AG10803 (cell line): ENCODE data around the gene ZNF8.
"Not testable (repeated sequence)": the region's sequence is repeated elsewhere in the genome, so short reads cannot be mapped to it uniquely, and the experiment has no call there.

Experiments
- DNase-seq: peaks from one replicate; pipeline ENCODE4 v3.0.0; 2010; ENCODE audit warnings: low read depth
- H3K4me3 ChIP-seq: 2 replicates; pipeline ENCODE4 v1.5.1; 2011; ENCODE audit warnings: mild to moderate bottlenecking, low read length, control low read depth
- CTCF ChIP-seq: conservative IDR thresholded peaks from 2 replicates; pipeline ENCODE4 v1.5.1; 2011; ENCODE audit warnings: mild to moderate bottlenecking, low read length, control low read depth, inconsistent platforms

Gene ZNF8

GRCh38 chr19:58278541-58279041 is at the start of gene ZNF8:
ZNF8 (plus strand) TSS chr19:58278955; CDS start chr19:58279082, 127 bp downstream.
- DNase-seq: peak; percentile 96
- H3K4me3 ChIP-seq: peak within 1 kb of the TSS; percentile 92
- 0 out of 2 replicates have a peak, but pooled peaks have one; percentile 8 for TF ChIP-seq CTCF

GRCh38 chr19:58229255-58229639 is 49.5 kb upstream of the ZNF8 start:
- DNase-seq: no peak
- H3K4me3 ChIP-seq: peak overlapping the region; percentile 82
- TF ChIP-seq CTCF: peak; percentile 14; the same call in 1 of the 2 replicates

GRCh38 chr19:58237324-58237723 is 41.4 kb upstream of the ZNF8 start:
- DNase-seq: no peak
- H3K4me3 ChIP-seq: no peak overlapping the region
- no peak for TF ChIP-seq CTCF

- TF ChIP-seq CTCF: no peak
- H3K4me3 ChIP-seq: no peak overlapping the region
- DNase-seq: no peak
Measured at GRCh38 chr19:58243351-58243750, 35.4 kb upstream of the ZNF8 start.

- no peak for TF ChIP-seq CTCF
- no peak for DNase-seq
Measured at GRCh38 chr19:58248886-58249285, 29.9 kb upstream of the ZNF8 start.

DNA sequence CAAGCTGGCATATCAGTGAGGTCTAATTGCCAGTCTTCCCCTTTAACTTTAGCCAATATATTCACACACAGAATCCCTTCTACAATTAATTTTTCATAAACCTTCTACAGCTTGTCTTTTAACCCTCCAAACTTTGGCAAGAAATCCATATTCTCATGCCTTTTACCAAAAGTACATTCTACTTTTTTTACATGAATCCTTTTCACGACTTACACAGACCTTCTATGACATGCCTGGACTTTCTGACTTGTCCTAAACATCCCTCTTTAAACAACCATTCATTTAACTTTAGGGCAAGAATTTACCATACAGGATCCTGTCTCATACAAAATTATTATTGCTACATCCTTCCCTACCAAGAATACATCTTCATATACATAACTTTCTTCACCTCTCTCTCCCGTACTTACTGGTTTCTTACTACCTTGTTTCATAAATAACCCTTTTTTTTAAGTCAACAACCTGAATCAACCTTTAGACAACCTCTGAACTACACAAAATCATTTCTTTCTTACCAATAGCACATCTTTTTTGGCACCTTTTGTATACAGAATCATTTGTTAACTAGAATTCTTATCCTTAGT is 26.6 kb upstream of the ZNF8 start:
- no peak overlapping the region for H3K4me3 ChIP-seq
- DNase-seq: no peak
- TF ChIP-seq CTCF: no peak

More at GRCh38 chr19:58248886-58249285, 29.9 kb upstream of the ZNF8 start:
- no peak overlapping the region for H3K4me3 ChIP-seq

GRCh38 chr19:58258259-58258658 is 20.5 kb upstream of the ZNF8 start:
- not testable (repeated sequence) for DNase-seq, H3K4me3 ChIP-seq
